BLaER1 treated with 17β-estradiol and CSF1 and Interleukin-3, amounts not matched to agents 10 nM and 100 nM (cell line): ENCODE data around the gene ELMO1.
A peak's percentile ranks its signal among the peaks of the same experiment; 100 is the strongest.

Source experiments
- H3K27ac ChIP-seq, 11 experiments: shearing (Covaris generic); formaldehyde crosslinking; 2 replicates each; pipeline ENCODE4 v1.8.1; 2022
- H3K27me3 ChIP-seq, 11 experiments: shearing (Covaris generic); formaldehyde crosslinking; 2 replicates each; pipeline ENCODE4 v1.8.1; 2022
- H3K36me3 ChIP-seq, 11 experiments: shearing (Covaris generic); formaldehyde crosslinking; 2 replicates each; pipeline ENCODE4 v1.8.1; 2022
- H3K4me1 ChIP-seq, 10 experiments: shearing (Covaris generic); formaldehyde crosslinking; 2 replicates each; pipeline ENCODE4 v1.8.1; 2022
- H3K4me2 ChIP-seq, 11 experiments: shearing (Covaris generic); formaldehyde crosslinking; 2 replicates each; pipeline ENCODE4 v1.8.1; 2022
- H3K4me3 ChIP-seq, 10 experiments: shearing (Covaris generic); formaldehyde crosslinking; 2 replicates each; pipeline ENCODE4 v1.8.1; 2022
- H3K9ac ChIP-seq, 11 experiments: shearing (Covaris generic); formaldehyde crosslinking; 2 replicates each; pipeline ENCODE4 v1.8.1; 2022
- H3K9me3 ChIP-seq, 11 experiments: shearing (Covaris generic); formaldehyde crosslinking; replicated peaks in 1 of 11; 2 replicates each; pipeline ENCODE4 v1.8.1; 2022
- H4K20me1 ChIP-seq, 11 experiments: shearing (Covaris generic); formaldehyde crosslinking; 2 replicates each; pipeline ENCODE4 v1.8.1; 2022
- Cebpa-rat ChIP-seq, 11 experiments: shearing (Covaris generic); IDR thresholded peaks; 2 replicates each; pipeline ENCODE4 v1.8.1; 2022

ELMO1 gene

GRCh38 chr7:37117292-37117691, 331.4 kb downstream of the ELMO1 start:
- Histone ChIP-seq H3K4me3 (no peak overlapping the region), H3K9ac (no peak overlapping the region), H4K20me1 (peaks cover 0 to 14% (median 0%) of the 10 kb centered on the region in 11 experiments; a peak in 1 of 22 replicates), H3K4me2 (no peak overlapping the region), H3K9me3 (peaks cover 0 to 12% (median 8%) of the 10 kb centered on the region in 11 experiments; a peak in 15 of 22 replicates), H3K4me1 (peaks cover 0 to 9% (median 0%) of the 10 kb centered on the region in 10 experiments; a peak in 6 of 20 replicates), H3K27ac (no peak overlapping the region), H3K27me3 (no peaks in the 10 kb centered on the region), H3K36me3 (peaks cover 3 to 47% (median 13%) of the 10 kb centered on the region in 11 experiments; a peak in 12 of 22 replicates)
- TF ChIP-seq Cebpa-rat (IDR thresholded peaks at IDR 0.05), result no peak

- TF ChIP-seq Cebpa-rat (IDR thresholded peaks at IDR 0.05), result no peak
- Histone ChIP-seq H4K20me1 (peaks cover 0 to 14% (median 0%) of the 10 kb centered on the region in 11 experiments; a peak in 2 of 22 replicates), H3K9me3 (peaks cover 0 to 18% (median 8%) of the 10 kb centered on the region in 11 experiments; a peak in 15 of 22 replicates), H3K4me2 (no peak overlapping the region), H3K4me1 (peaks cover 0 to 9% (median 0%) of the 10 kb centered on the region in 10 experiments; a peak in 6 of 20 replicates), H3K9ac (no peak overlapping the region), H3K36me3 (peaks cover 3 to 55% (median 17%) of the 10 kb centered on the region in 11 experiments; a peak in 13 of 22 replicates), H3K4me3 (no peak overlapping the region), H3K27me3 (no peaks in the 10 kb centered on the region), H3K27ac (no peak overlapping the region)
These were observed 332.5 kb downstream of the ELMO1 start for GRCh38 chr7:37116093-37116701.

- Histone ChIP-seq H3K27me3 (no peaks in the 10 kb centered on the region), H3K9me3 (peaks cover 0 to 10% (median 0%) of the 10 kb centered on the region in 11 experiments; a peak in 4 of 22 replicates), H3K4me2 (peak overlapping the region in 1 of 11 experiments; percentile 23; a peak in 1 of 22 replicates), H3K4me1 (peaks cover 15 to 30% (median 20%) of the 10 kb centered on the region in 10 experiments), H4K20me1 (peaks cover 0 to 22% (median 4%) of the 10 kb centered on the region in 11 experiments; a peak in 5 of 22 replicates), H3K4me3 (no peak overlapping the region), H3K27ac (no peak overlapping the region), H3K9ac (no peak overlapping the region), H3K36me3 (peaks cover 3 to 51% (median 18%) of the 10 kb centered on the region in 11 experiments; a peak in 10 of 22 replicates)
- no peak for TF ChIP-seq Cebpa-rat (IDR thresholded peaks at IDR 0.05)
These were observed 334.9 kb downstream of the ELMO1 start for GRCh38 chr7:37113661-37114355.

GRCh38 chr7:37112876-37113275, 335.8 kb downstream of the ELMO1 start:
- no peak for TF ChIP-seq Cebpa-rat (IDR thresholded peaks at IDR 0.05)
- Histone ChIP-seq H3K27ac (no peak overlapping the region; a peak in 1 of 22 replicates), H3K36me3 (peaks cover 3 to 42% (median 15%) of the 10 kb centered on the region in 11 experiments; a peak in 10 of 22 replicates)

GRCh38 chr7:37112218-37112617, 336.4 kb downstream of the ELMO1 start:
- H3K36me3 ChIP-seq, result peaks cover 3 to 37% (median 15%) of the 10 kb centered on the region in 11 experiments; a peak in 9 of 22 replicates
- H3K9me3 ChIP-seq, result peaks cover 0 to 10% (median 0%) of the 10 kb centered on the region in 11 experiments; a peak in 4 of 22 replicates
- no peak overlapping the region for H3K4me2 ChIP-seq
- no peak overlapping the region for H3K9ac ChIP-seq
- no peak overlapping the region for H3K27ac ChIP-seq
- peaks cover 24 to 34% (median 27%) of the 10 kb centered on the region in 10 experiments for H3K4me1 ChIP-seq
- no peak for TF ChIP-seq Cebpa-rat (IDR thresholded peaks at IDR 0.05)
- no peak overlapping the region for H3K4me3 ChIP-seq
- H4K20me1 ChIP-seq, result peaks cover 0 to 27% (median 6%) of the 10 kb centered on the region in 11 experiments; a peak in 6 of 22 replicates
- H3K27me3 ChIP-seq, result no peaks in the 10 kb centered on the region

More at GRCh38 chr7:37112876-37113275, 335.8 kb downstream of the ELMO1 start:
- H3K9me3 ChIP-seq, result peaks cover 0 to 10% (median 0%) of the 10 kb centered on the region in 11 experiments; a peak in 4 of 22 replicates
- no peak overlapping the region for H3K4me3 ChIP-seq
- H3K4me1 ChIP-seq, result peaks cover 24 to 34% (median 27%) of the 10 kb centered on the region in 10 experiments
- H4K20me1 ChIP-seq, result peaks cover 0 to 29% (median 6%) of the 10 kb centered on the region in 11 experiments; a peak in 6 of 22 replicates
- H3K4me2 ChIP-seq, result peak overlapping the region in 2 of 11 experiments; percentile 1 to 23; a peak in 1 of 22 replicates
- no peak overlapping the region for H3K9ac ChIP-seq
- no peaks in the 10 kb centered on the region for H3K27me3 ChIP-seq

- no peak for TF ChIP-seq Cebpa-rat (IDR thresholded peaks at IDR 0.05)
- Histone ChIP-seq H3K9me3 (peaks cover 0 to 10% (median 0%) of the 10 kb centered on the region in 11 experiments; a peak in 4 of 22 replicates), H3K4me2 (no peak overlapping the region), H3K4me3 (no peak overlapping the region), H3K27ac (no peak overlapping the region), H4K20me1 (peaks cover 0 to 20% (median 6%) of the 10 kb centered on the region in 11 experiments; a peak in 6 of 22 replicates), H3K27me3 (no peaks in the 10 kb centered on the region), H3K36me3 (peaks cover 0 to 33% (median 17%) of the 10 kb centered on the region in 11 experiments; a peak in 11 of 22 replicates), H3K4me1 (peaks cover 24 to 34% (median 27%) of the 10 kb centered on the region in 10 experiments), H3K9ac (no peak overlapping the region)
These were observed 337.2 kb downstream of the ELMO1 start for GRCh38 chr7:37111459-37111858.

GRCh38 chr7:37110660-37111424, 337.8 kb downstream of the ELMO1 start:
- Histone ChIP-seq H3K36me3 (peaks cover 0 to 38% (median 22%) of the 10 kb centered on the region in 11 experiments; a peak in 13 of 22 replicates), H4K20me1 (peaks cover 0 to 17% (median 6%) of the 10 kb centered on the region in 11 experiments; a peak in 6 of 22 replicates), H3K27ac (no peak overlapping the region), H3K27me3 (no peaks in the 10 kb centered on the region), H3K4me1 (peaks cover 24 to 34% (median 27%) of the 10 kb centered on the region in 10 experiments), H3K4me3 (no peak overlapping the region), H3K9me3 (peaks cover 0 to 10% (median 0%) of the 10 kb centered on the region in 11 experiments; a peak in 4 of 22 replicates), H3K9ac (no peak overlapping the region), H3K4me2 (no peak overlapping the region; a peak in 1 of 22 replicates)
- TF ChIP-seq Cebpa-rat (IDR thresholded peaks at IDR 0.05), result no peak

- Histone ChIP-seq H3K4me2 (peak overlapping the region; percentile 45 to 76 (median 68)), H3K27me3 (no peaks in the 10 kb centered on the region), H3K4me1 (peaks cover 24 to 34% (median 27%) of the 10 kb centered on the region in 10 experiments), H3K9me3 (peaks cover 0 to 10% (median 0%) of the 10 kb centered on the region in 11 experiments; a peak in 4 of 22 replicates), H3K4me3 (no peak overlapping the region), H4K20me1 (peaks cover 0 to 18% (median 6%) of the 10 kb centered on the region in 11 experiments; a peak in 6 of 22 replicates), H3K9ac (no peak overlapping the region), H3K36me3 (peaks cover 0 to 38% (median 22%) of the 10 kb centered on the region in 11 experiments; a peak in 13 of 22 replicates), H3K27ac (no peak overlapping the region)
- no peak for TF ChIP-seq Cebpa-rat (IDR thresholded peaks at IDR 0.05)
These were observed 338.8 kb downstream of the ELMO1 start for GRCh38 chr7:37109843-37110242.
